Small intestine (tissue), 7 donors: Measurements from ENCODE around the gene DCAF4. TPM values are rescaled to one million over a fixed set of nuclear protein-coding genes. Genes with fewer than 3 reads are reported as not detected.
A peak's percentile ranks its signal among the peaks of the same experiment; 100 is the strongest.

ENCODE experiments used
- DNase-seq, 2 donors: peaks; one replicate each; pipeline versions ENCODE4 v3.0.0 to v3.0.0-alpha.2; 2013
- FAIRE-seq: peaks from 2 replicates; lab custom pipeline; 2012; peaks lifted over from hg19 to GRCh38; lab: Jason Lieb, UNC
- H3K27ac ChIP-seq, 3 donors: one replicate each; pipeline ENCODE4 v1.5.1; 2013; ENCODE audit warnings: low read length in 2 of 3, mild to moderate bottlenecking in 2 of 3, control low read depth in 1 of 3, inconsistent platforms in 1 of 3, low read depth in 1 of 3, moderate library complexity in 1 of 3
- H3K27me3 ChIP-seq, 3 donors: one replicate each; pipeline ENCODE4 v1.6.1; 2013; ENCODE audit warnings: low read length in 3 of 3, inconsistent platforms in 1 of 3; ENCODE audit not compliant: control insufficient read depth in 3 of 3, insufficient read depth in 3 of 3
- H3K36me3 ChIP-seq, 3 donors: one replicate each; pipeline ENCODE4 v1.6.1; 2013; ENCODE audit warnings: low read length in 3 of 3, inconsistent platforms in 1 of 3, low read depth in 1 of 3, mild to moderate bottlenecking in 1 of 3, moderate library complexity in 1 of 3; ENCODE audit not compliant: control insufficient read depth in 3 of 3, insufficient read depth in 2 of 3
- H3K4me1 ChIP-seq, 3 donors: one replicate each; pipeline ENCODE4 v1.6.1; 2013; ENCODE audit warnings: low read length in 2 of 3, inconsistent platforms in 1 of 3, low read depth in 1 of 3, mild to moderate bottlenecking in 1 of 3, moderate library complexity in 1 of 3; ENCODE audit not compliant: control insufficient read depth in 3 of 3, insufficient read depth in 2 of 3
- H3K4me3 ChIP-seq, 3 donors: one replicate each; pipeline ENCODE4 v1.5.1; 2013; ENCODE audit warnings: low read length in 3 of 3, control low read depth in 1 of 3, inconsistent platforms in 1 of 3, low read depth in 1 of 3, mild to moderate bottlenecking in 1 of 3, moderate library complexity in 1 of 3
- H3K9me3 ChIP-seq, 2 donors: one replicate each; pipeline ENCODE4 v1.6.1; 2013; ENCODE audit warnings: low read depth in 1 of 2, low read length in 1 of 2; ENCODE audit not compliant: control insufficient read depth in 2 of 2, insufficient read depth in 1 of 2
- WGBS, 3 donors: extraction: QIAGEN DNeasy Blood & Tissue Kit; methylation state at CpG; one replicate each; pipeline ENCODE4 v1.1.7; 2013; 5-methylcytosine and 5-hydroxymethylcytosine counted together
- polyA plus RNA-seq, 4 donors: library from polyadenylated mRNA; stranded (reverse) in 3 of 4; unstranded in 1 of 4; fragments of 200-250 nt in 3 of 4; fragments of 120-200 nt in 1 of 4; gene quantifications; one replicate each; pipeline versions ENCODE4 v1.2.1 to v1.2.3, GENCODE V29; 2013
- donor health status: healthy with polysubstance abuse.
- donor health status: control.
- donor health status: control.
- donor health status: Bipolar disorder and iron deficiency.
- donor health status: healthy.

DCAF4 gene
- polyA plus RNA-seq, 4 donors: 4.6 to 16.8 (median 8.5) TPM

DNA sequence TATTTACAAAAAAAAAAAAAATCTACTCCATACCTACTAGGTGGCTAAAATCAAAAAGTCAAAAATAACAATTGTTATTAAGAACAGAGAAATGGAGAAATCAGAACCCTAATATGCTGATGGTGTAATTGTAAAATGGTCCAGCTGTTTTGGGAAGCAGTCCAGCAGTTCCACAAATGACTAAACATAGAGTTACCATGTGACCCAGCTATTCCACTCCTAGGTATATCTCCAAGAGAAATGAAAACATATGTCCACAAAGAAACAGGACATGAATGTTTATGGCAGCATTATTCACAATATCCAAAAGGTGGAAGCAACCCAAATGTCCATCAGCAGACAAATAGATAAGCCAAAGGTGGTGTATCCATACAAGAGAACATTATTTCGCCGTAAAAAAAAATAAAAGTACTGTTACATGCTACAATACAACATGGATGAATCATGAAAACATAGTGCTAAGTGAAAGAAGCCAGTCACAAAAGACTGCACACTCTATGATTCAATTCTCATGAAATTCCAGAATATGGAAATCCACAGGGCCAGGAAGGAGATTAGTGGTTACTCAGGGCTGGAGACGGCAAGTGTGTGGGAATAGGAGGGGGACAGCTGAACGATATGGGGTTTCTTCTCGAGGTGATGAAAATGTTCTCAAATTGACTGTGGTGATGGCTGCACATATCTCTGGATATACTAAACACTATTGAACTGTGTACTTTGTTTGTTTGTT lies 23.3 kb upstream of the DCAF4 start:
- no peaks in the 10 kb centered on the region for H3K36me3 ChIP-seq
- FAIRE-seq (no peak), DNase-seq (no peak)

DNA sequence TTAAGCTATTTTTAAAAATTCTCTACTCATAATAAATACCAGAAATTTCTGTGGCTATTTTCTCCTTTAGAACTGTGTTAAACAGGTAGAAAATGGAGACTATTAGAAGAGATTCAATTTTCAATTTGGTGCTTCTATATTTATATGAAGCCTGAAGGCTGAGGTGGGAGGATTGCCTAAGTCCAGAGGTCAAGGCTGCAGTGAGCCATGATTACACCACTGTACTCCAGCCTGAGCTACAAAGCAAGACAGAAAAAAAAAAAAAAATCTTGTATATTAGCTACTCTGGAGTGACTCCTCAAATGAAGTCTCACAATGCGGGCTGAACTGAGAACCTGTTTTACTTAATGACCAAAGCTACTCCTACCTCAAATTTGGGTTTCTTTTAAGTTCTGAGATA lies 22.5 kb upstream of the DCAF4 start:
- H3K9me3 ChIP-seq: no peaks in the 10 kb centered on the region
- no peak overlapping the region for H3K4me3 ChIP-seq
- FAIRE-seq (no peak), DNase-seq (no peak)
- no peaks in the 10 kb centered on the region for H3K36me3 ChIP-seq
- no peaks in the 10 kb centered on the region for H3K27me3 ChIP-seq
- H3K27ac ChIP-seq: no peak overlapping the region
- peaks cover 0 to 12% (median 0%) of the 10 kb centered on the region in 3 donors for H3K4me1 ChIP-seq
- WGBS, 3 donors: 49 to 87% (median 53%) methylated on average over 1 of the region's 1 CpG

More for the DNA sequence above, 23.3 kb upstream of the DCAF4 start:
- Histone ChIP-seq H3K27ac (no peak overlapping the region), H3K4me3 (no peak overlapping the region), H3K4me1 (peaks cover 0 to 12% (median 0%) of the 10 kb centered on the region in 3 donors), H3K27me3 (peaks cover 0 to 2% (median 0%) of the 10 kb centered on the region in 3 donors), H3K9me3 (no peaks in the 10 kb centered on the region)
- 93 to 95% (median 95%) methylated on average over 5 of the region's 5 CpGs for WGBS, 3 donors

DNA sequence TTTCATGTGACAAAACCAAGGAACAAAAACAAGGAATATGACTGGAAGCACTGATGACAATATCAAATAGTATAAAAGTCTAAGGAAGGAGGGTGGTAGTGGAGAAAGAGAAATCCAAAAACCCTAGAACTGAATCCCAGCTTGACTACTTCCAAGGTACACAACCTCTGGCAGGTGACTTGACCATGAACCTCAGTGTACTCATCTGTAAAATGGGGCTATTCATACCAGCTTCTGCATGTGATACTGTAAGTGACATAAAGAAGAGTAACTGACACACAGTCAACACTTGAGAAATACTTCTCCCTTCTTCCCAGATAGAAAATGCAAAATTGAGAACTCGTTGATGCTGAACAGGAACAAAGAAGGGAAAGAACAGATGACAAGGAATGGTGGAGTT lies 22.0 kb upstream of the DCAF4 start:
- Histone ChIP-seq H3K36me3 (no peaks in the 10 kb centered on the region), H3K27ac (no peak overlapping the region), H3K4me3 (no peak overlapping the region), H3K4me1 (peaks cover 0 to 12% (median 0%) of the 10 kb centered on the region in 3 donors), H3K9me3 (no peaks in the 10 kb centered on the region), H3K27me3 (no peaks in the 10 kb centered on the region)
- FAIRE-seq (no peak), DNase-seq (no peak)
- 44 to 93% (median 54%) methylated on average over 1 of the region's 1 CpG for WGBS, 3 donors

GRCh38 chr14:72904840-72905561 lies 21.3 kb upstream of the DCAF4 start:
- WGBS, 3 donors: 11 to 29% (median 29%) methylated on average over 4 to 5 of the region's 5 CpGs
- H3K27ac ChIP-seq: no peak overlapping the region
- H3K9me3 ChIP-seq: no peaks in the 10 kb centered on the region
- H3K36me3 ChIP-seq: no peaks in the 10 kb centered on the region
- no peak overlapping the region for H3K4me3 ChIP-seq
- H3K4me1 ChIP-seq: peaks cover 0 to 12% (median 0%) of the 10 kb centered on the region in 3 donors
- H3K27me3 ChIP-seq: no peaks in the 10 kb centered on the region
- DNase-seq (peak; percentile 79 to 85), FAIRE-seq (no peak)

DNA sequence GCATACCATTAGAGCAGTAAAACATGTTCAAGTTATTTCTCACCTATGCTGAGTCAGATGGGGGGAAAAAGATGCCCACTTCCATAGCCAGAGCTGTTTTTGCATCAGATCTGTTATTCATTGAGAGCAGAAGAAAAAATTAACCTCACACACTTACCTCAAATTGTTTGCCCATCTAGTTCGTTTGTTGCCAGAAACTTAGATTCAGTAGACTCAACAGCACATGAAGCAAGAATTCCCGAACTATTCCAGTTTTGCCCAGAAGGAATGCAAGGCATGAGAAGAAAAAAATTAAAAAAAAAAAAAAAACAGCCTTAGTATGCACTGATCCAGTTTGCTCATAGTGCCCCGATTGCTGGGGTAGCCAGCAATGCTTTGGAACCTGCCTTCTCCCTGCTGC lies 19.9 kb upstream of the DCAF4 start:
- FAIRE-seq: no peak
- no peaks in the 10 kb centered on the region for H3K9me3 ChIP-seq
- WGBS, 3 donors: 64 to 75% (median 68%) methylated on average over 3 of the region's 3 CpGs
- no peaks in the 10 kb centered on the region for H3K27me3 ChIP-seq
- no peaks in the 10 kb centered on the region for H3K36me3 ChIP-seq
- DNase-seq: no peak
- peaks cover 0 to 12% (median 0%) of the 10 kb centered on the region in 3 donors for H3K4me1 ChIP-seq
- H3K27ac ChIP-seq: no peak overlapping the region
- H3K4me3 ChIP-seq: no peak overlapping the region

DNA sequence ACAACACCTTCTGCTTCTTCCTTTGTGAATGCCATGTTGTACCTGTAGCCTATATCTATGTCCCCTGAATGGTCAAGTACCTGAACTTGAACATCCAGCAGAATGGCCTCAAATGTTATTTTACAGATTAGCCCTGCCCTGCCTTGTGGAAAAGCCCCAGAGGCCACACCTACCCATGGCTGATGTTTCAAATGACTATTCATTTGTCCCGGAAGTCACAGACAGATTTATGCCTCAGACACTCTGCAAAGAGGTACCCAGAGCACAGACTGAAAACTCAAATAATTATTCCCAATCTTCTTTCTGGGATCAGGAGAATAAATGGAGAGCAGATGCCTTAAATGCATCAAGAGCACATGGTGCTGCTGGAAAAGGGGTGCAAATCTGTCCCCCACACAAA lies 19.4 kb upstream of the DCAF4 start:
- DNase-seq: peak in 1 of 2 donors; percentile 30
- peaks cover 0 to 12% (median 0%) of the 10 kb centered on the region in 3 donors for H3K4me1 ChIP-seq
- no peak overlapping the region for H3K4me3 ChIP-seq
- H3K27ac ChIP-seq: peak overlapping the region in 2 of 3 donors; percentile 41 to 60
- no peaks in the 10 kb centered on the region for H3K27me3 ChIP-seq
- WGBS, 3 donors: 22 to 38% (median 26%) methylated on average over 1 of the region's 1 CpG
- no peak for FAIRE-seq
- no peaks in the 10 kb centered on the region for H3K36me3 ChIP-seq
- H3K9me3 ChIP-seq: no peaks in the 10 kb centered on the region

GRCh38 chr14:72907886-72908285 lies 18.4 kb upstream of the DCAF4 start:
- H3K27ac ChIP-seq: peak overlapping the region in 1 of 3 donors; percentile 13
- DNase-seq (peak; percentile 20 to 45), FAIRE-seq (no peak)
- peaks cover 0 to 12% (median 0%) of the 10 kb centered on the region in 3 donors for H3K4me1 ChIP-seq
- WGBS, 3 donors: 36 to 47% (median 37%) methylated on average over 5 of the region's 5 CpGs
- no peaks in the 10 kb centered on the region for H3K27me3 ChIP-seq
- no peaks in the 10 kb centered on the region for H3K9me3 ChIP-seq
- no peaks in the 10 kb centered on the region for H3K36me3 ChIP-seq
- no peak overlapping the region for H3K4me3 ChIP-seq

- Histone ChIP-seq H3K36me3 (no peaks in the 10 kb centered on the region), H3K4me3 (no peak overlapping the region), H3K4me1 (peaks cover 0 to 12% (median 0%) of the 10 kb centered on the region in 3 donors), H3K27me3 (no peaks in the 10 kb centered on the region), H3K9me3 (no peaks in the 10 kb centered on the region), H3K27ac (no peak overlapping the region)
- WGBS, 3 donors: 72 to 80% (median 75%) methylated on average over 5 of the region's 5 CpGs
- FAIRE-seq (no peak), DNase-seq (no peak)
Observed at GRCh38 chr14:72909163-72909562, 17.1 kb upstream of the DCAF4 start.
